Spleen (tissue), 11 donors: ENCODE measurements around the gene IKZF3. TPM values are rescaled to one million over a fixed set of nuclear protein-coding genes. Genes with fewer than 3 reads are reported as not detected.

ENCODE experiments used
- DNase-seq: peaks from one replicate; pipeline ENCODE4 v3.0.0-alpha.2; 2020
- H3K27ac ChIP-seq, 8 donors: fragments of 200-600 bp; sonication (generic) in 7 of 8; 1 replicate in 4 of 8; 2 replicates in 4 of 8; pipeline versions ENCODE4 v1.5.0 to v1.8.0; 2016 to 2021; ENCODE audit warnings: inconsistent platforms in 4 of 8, mild to moderate bottlenecking in 4 of 8, moderate library complexity in 1 of 8
- H3K27me3 ChIP-seq, 7 donors: fragments of 200-600 bp; sonication (generic) in 6 of 7; replicated peaks in 1 of 7; 1 replicate in 4 of 7; 2 replicates in 3 of 7; pipeline versions ENCODE4 v1.5.0 to v1.8.0; 2016 to 2021; ENCODE audit warnings: inconsistent platforms in 3 of 7, mild to moderate bottlenecking in 1 of 7
- H3K36me3 ChIP-seq, 6 donors: fragments of 200-600 bp; sonication (generic) in 5 of 6; 1 replicate in 4 of 6; 2 replicates in 2 of 6; pipeline versions ENCODE4 v1.5.0 to v1.8.0; 2016 to 2021; ENCODE audit warnings: inconsistent platforms in 2 of 6
- H3K4me1 ChIP-seq, 6 donors: fragments of 200-600 bp; sonication (generic) in 5 of 6; 1 replicate in 3 of 6; 2 replicates in 3 of 6; pipeline versions ENCODE4 v1.5.0 to v1.8.0; 2016 to 2021; ENCODE audit warnings: inconsistent platforms in 3 of 6
- H3K4me3 ChIP-seq, 8 donors: fragments of 200-600 bp; sonication (generic) in 7 of 8; 1 replicate in 4 of 8; 2 replicates in 4 of 8; pipeline versions ENCODE4 v1.5.0 to v1.8.0; 2016 to 2021; ENCODE audit warnings: inconsistent platforms in 4 of 8, mild to moderate bottlenecking in 4 of 8, moderate library complexity in 2 of 8
- H3K9me3 ChIP-seq, 8 donors: fragments of 200-600 bp; sonication (generic) in 7 of 8; 1 replicate in 4 of 8; 2 replicates in 4 of 8; pipeline versions ENCODE4 v1.5.0 to v1.8.0; 2016 to 2021; ENCODE audit warnings: inconsistent platforms in 4 of 8
- CTCF ChIP-seq, 11 experiments: fragments of 200-600 bp in 7 of 11; fragments of 450-650 bp in 4 of 11; sonication (generic) in 4 of 11; IDR thresholded peaks in 8 of 11; conservative IDR thresholded peaks in 3 of 11; 1 replicate in 7 of 11; 2 replicates in 4 of 11; pipeline versions ENCODE4 v1.4.0 to v1.8.0; 2016 to 2021; ENCODE audit warnings: antibody characterized with exemption in 11 of 11, inconsistent platforms in 4 of 11, mild to moderate bottlenecking in 1 of 11
- POLR2A ChIP-seq, 3 donors: fragments of 450-650 bp; IDR thresholded peaks; one replicate each; pipeline ENCODE4 v1.5.1; 2017; ENCODE audit warnings: antibody characterized with exemption in 3 of 3, mild to moderate bottlenecking in 1 of 3
- POLR2AphosphoS5 ChIP-seq, 3 donors: sonication (generic); formaldehyde crosslinking; IDR thresholded peaks; one replicate each; pipeline ENCODE4 v1.5.1; 2017; ENCODE audit warnings: antibody characterized with exemption in 3 of 3
- WGBS, 5 donors: extraction: QIAGEN DNeasy Blood & Tissue Kit in 3 of 5; methylation state at CpG; one replicate each; pipeline versions ENCODE4 v1.1.5 to v1.1.7; 2013 to 2018; 5-methylcytosine and 5-hydroxymethylcytosine counted together
- intact Hi-C: fragments of 100-400 bp; cut with DNase I; formaldehyde crosslinking; loops from one replicate; pipeline ENCODE4 v1.15.0; 2023; ENCODE audit warnings: low total_unique reads
- polyA plus RNA-seq, 3 donors: library from polyadenylated mRNA; stranded (reverse); fragments of 200-250 nt; gene quantifications; one replicate each; pipeline ENCODE4 v1.2.1, GENCODE V29; 2013
- total RNA-seq, 7 donors: library from RNA; depleted of rRNA in 3 of 7; stranded (reverse); fragments of >200 nt in 3 of 7; fragmentation: NEBNext Ultra II Directional in 4 of 7; extraction: Animal tissue kit (Norgen Biotek cat#: 25700) in 4 of 7; gene quantifications; one replicate each; pipeline versions ENCODE4 v1.1.0 to v1.2.1, GENCODE V29; 2016 to 2021
- donor health status: healthy with polysubstance abuse.
- donor health status: DM: no; HTN: no; CAD: no; lungs with moderate emphysema.
- donor health status: DM: no; HTN: no; CAD: no.
- donor health status: Bipolar disorder and iron deficiency.
- donor health status: healthy.
- donor health status: DM: no; HTN: no; CAD: no.
- donor health status: DM: yes; HTN: yes; CAD: no.

Gene IKZF3
- total and polyA plus RNA-seq, 10 donors, result 17.5 to 132 (median 84.1) TPM

- no peaks in the 10 kb centered on the region for H3K4me1 ChIP-seq
- H3K4me3 ChIP-seq, result no peak overlapping the region
- intact Hi-C loops, result no loop called here
- no peak for DNase-seq
- peaks cover 0 to 32% (median 4%) of the 10 kb centered on the region in 6 donors for H3K36me3 ChIP-seq
- H3K27ac ChIP-seq, result no peak overlapping the region
- H3K9me3 ChIP-seq, result no peaks in the 10 kb centered on the region
- TF ChIP-seq CTCF (IDR thresholded peaks at IDR 0.05 in 8 of 11, conservative IDR thresholded peaks at IDR 0.05 in 3 of 11) (no peak), POLR2AphosphoS5 (IDR thresholded peaks at IDR 0.05) (no peak), POLR2A (IDR thresholded peaks at IDR 0.05) (no peak)
- WGBS, 5 donors, result 88 to 96% (median 89%) methylated on average over 6 of the region's 6 CpGs
- H3K27me3 ChIP-seq, result no peaks in the 10 kb centered on the region
These were observed 142.0 kb downstream of the IKZF3 start for GRCh38 chr17:39722104-39722503.

GRCh38 chr17:39719563-39720355 is 144.4 kb downstream of the IKZF3 start:
- no peaks in the 10 kb centered on the region for H3K4me1 ChIP-seq
- intact Hi-C loops, result no loop called here
- H3K4me3 ChIP-seq, result no peak overlapping the region
- WGBS, 5 donors, result 81 to 92% (median 84%) methylated on average over 5 to 7 of the region's 7 CpGs
- TF ChIP-seq POLR2AphosphoS5 (IDR thresholded peaks at IDR 0.05), result no peak
- no peak for TF ChIP-seq CTCF (IDR thresholded peaks at IDR 0.05 in 8 of 11, conservative IDR thresholded peaks at IDR 0.05 in 3 of 11)
- TF ChIP-seq POLR2A (IDR thresholded peaks at IDR 0.05), result no peak
- DNase-seq, result no peak
- peaks cover 0 to 27% (median 4%) of the 10 kb centered on the region in 6 donors for H3K36me3 ChIP-seq
- H3K27me3 ChIP-seq, result no peaks in the 10 kb centered on the region
- no peak overlapping the region for H3K27ac ChIP-seq
- no peaks in the 10 kb centered on the region for H3K9me3 ChIP-seq

GRCh38 chr17:39717660-39718059 is 146.5 kb downstream of the IKZF3 start:
- H3K4me3 ChIP-seq, result no peak overlapping the region
- H3K9me3 ChIP-seq, result no peaks in the 10 kb centered on the region
- no peak for DNase-seq
- no peak overlapping the region for H3K27ac ChIP-seq
- WGBS, 5 donors, result 79 to 93% (median 92%) methylated on average over 6 of the region's 6 CpGs
- intact Hi-C loops, result no loop called here
- peaks cover 0 to 27% (median 4%) of the 10 kb centered on the region in 6 donors for H3K36me3 ChIP-seq
- H3K4me1 ChIP-seq, result no peaks in the 10 kb centered on the region
- no peaks in the 10 kb centered on the region for H3K27me3 ChIP-seq
- no peak for TF ChIP-seq POLR2AphosphoS5 (IDR thresholded peaks at IDR 0.05)
- no peak for TF ChIP-seq CTCF (IDR thresholded peaks at IDR 0.05 in 8 of 11, conservative IDR thresholded peaks at IDR 0.05 in 3 of 11)
- TF ChIP-seq POLR2A (IDR thresholded peaks at IDR 0.05), result no peak

GRCh38 chr17:39716879-39717536 is 147.1 kb downstream of the IKZF3 start:
- H3K36me3 ChIP-seq, result peaks cover 0 to 34% (median 5%) of the 10 kb centered on the region in 6 donors
- WGBS, 5 donors, result 88 to 95% (median 91%) methylated on average over 11 of the region's 11 CpGs

More at GRCh38 chr17:39716879-39717536, 147.1 kb downstream of the IKZF3 start:
- H3K4me3 ChIP-seq, result no peak overlapping the region
- intact Hi-C loops, result no loop called here
- no peaks in the 10 kb centered on the region for H3K4me1 ChIP-seq
- TF ChIP-seq POLR2A (IDR thresholded peaks at IDR 0.05) (no peak), CTCF (IDR thresholded peaks at IDR 0.05 in 8 of 11, conservative IDR thresholded peaks at IDR 0.05 in 3 of 11) (no peak), POLR2AphosphoS5 (IDR thresholded peaks at IDR 0.05) (no peak)
- H3K27ac ChIP-seq, result no peak overlapping the region
- H3K9me3 ChIP-seq, result no peaks in the 10 kb centered on the region
- H3K27me3 ChIP-seq, result no peaks in the 10 kb centered on the region
- no peak for DNase-seq
